Retina (tissue), 1 donor: ENCODE data around the gene HNRNPA1L2.
"Not testable (repeated sequence)": the region's sequence is repeated elsewhere in the genome, so short reads cannot be mapped to it uniquely, and the experiment has no call there.

Experiments
- DNase-seq: peaks from one replicate; pipeline ENCODE4 v3.0.0-alpha.2; 2016

HNRNPA1L2 gene

GRCh38 chr13:52650731-52651130, 8.5 kb downstream of the HNRNPA1L2 start:
- peak; percentile 23 for DNase-seq

- no peak for DNase-seq
These were observed 9.6 kb downstream of the HNRNPA1L2 start for GRCh38 chr13:52651897-52652195.

- peak; percentile 100 for DNase-seq
These were observed 10.2 kb downstream of the HNRNPA1L2 start, which contains the start of gene SUGT1 for GRCh38 chr13:52652196-52652979. Gene SUGT1 (plus strand): TSS chr13:52652836. CDS start chr13:52652921, 85 bp downstream.

GRCh38 chr13:52652980-52653303, 10.7 kb downstream of the HNRNPA1L2 start:
- DNase-seq: no peak

DNA sequence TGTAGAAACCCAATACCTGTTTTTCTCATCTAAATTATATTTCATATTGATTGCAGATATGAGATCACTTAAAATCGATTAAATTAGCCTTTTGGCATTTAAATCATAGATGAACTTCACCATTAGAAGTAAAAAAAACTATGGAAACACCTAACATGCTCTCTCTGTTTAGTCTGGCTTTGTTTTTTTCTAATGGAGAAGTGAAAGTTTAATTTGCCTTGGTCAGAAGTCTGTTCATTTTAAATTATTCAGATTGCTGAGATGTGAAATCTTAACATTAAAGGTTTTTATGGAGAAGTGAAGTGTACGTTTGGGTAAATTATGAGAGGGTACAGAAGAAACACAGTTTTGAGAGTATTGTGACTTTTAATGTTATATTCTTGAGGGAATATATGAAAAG, 17.1 kb downstream of the HNRNPA1L2 start:
- DNase-seq: no peak

DNA sequence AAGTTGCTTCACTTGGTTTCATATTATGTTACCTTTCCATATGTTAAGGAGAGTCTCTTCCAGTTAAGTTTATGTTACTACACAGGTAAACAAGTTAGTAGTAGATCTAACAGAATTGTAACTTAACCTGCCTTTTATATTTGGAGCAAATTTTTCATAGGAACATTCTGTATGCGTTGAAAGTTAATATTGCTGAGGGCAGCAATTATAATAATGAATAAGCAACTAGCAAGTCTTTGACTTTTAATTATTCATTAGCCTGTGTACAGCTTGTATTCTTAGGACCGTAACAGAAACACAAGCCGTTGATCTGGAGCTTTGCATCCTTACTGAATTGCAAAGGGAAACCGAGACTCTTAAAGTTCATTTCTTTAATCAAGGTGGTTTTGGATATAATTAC, 22.0 kb downstream of the HNRNPA1L2 start:
- no peak for DNase-seq

DNA sequence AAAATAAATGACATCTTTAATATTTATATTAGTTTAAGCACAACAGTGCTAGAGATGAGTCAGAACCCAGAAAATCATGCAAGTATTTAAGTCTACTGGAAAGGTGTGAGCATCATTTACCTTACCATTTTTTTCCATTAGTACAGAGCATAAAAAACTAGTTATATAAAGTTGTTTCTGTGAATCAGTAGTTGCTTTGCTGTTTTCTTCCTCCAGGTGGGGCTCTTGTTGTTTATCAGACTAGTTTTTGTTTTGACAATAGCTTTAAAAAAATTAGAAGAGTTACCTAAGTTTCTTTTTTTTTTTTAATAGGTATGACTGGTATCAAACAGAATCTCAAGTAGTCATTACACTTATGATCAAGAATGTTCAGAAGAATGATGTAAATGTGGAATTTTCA, 23.1 kb downstream of the HNRNPA1L2 start:
- DNase-seq: no peak

GRCh38 chr13:52669677-52670076, 27.4 kb downstream of the HNRNPA1L2 start:
- DNase-seq: no peak

DNA sequence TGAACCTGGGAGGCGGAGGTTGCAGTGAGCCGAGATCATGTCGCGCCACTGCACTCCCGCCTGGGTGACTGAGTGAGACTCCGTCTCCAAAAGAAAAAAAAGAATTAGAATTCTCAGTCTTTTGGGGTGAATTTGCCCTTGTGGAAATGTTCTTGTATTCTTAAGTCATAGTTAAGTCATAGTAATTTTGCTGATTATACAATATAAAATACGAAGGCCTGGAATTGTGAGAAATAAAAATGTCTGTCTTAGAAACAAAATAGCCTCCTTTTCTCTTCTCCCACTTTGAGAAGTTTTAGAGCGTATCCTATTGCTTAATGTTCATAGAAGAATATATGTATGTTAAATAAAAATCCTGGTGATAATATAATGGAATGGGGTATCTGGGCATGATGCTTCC, 28.5 kb downstream of the HNRNPA1L2 start:
- DNase-seq: no peak

GRCh38 chr13:52673465-52673864, 31.2 kb downstream of the HNRNPA1L2 start:
- no peak for DNase-seq

- no peak for DNase-seq
These were observed 35.6 kb downstream of the HNRNPA1L2 start for GRCh38 chr13:52677823-52678222.

- DNase-seq: not testable (repeated sequence)
These were observed 43.6 kb downstream of the HNRNPA1L2 start for GRCh38 chr13:52685806-52686205.

DNA sequence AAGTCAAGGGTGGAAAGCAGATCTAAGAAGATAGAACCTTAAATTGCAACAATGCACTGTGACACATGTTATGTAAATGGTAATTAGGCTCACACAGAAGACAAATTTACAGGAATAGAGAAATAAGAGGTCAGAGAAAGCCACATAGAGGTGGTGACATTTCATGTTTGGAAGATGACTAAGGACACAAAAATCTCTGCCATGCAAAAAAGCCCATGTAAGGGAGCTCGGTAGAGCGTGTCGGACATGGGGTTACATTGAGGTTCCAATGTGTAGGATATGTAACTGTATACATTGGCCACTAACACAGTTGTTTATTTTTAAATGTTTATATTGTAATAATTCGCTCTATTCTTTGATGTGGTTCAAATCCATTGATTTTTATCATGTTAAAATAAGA, 44.1 kb downstream of the HNRNPA1L2 start:
- DNase-seq: no peak
